SK-N-SH (cell line): ENCODE data around the gene BTBD2.

Experiments
- ELF1 ChIP-seq: IDR thresholded peaks from 2 replicates; pipeline ENCODE4 v1.4.0; 2012
- EP300 ChIP-seq, 2 experiments: IDR thresholded peaks; 2 replicates each; pipeline versions ENCODE4 v1.4.0 to v1.6.1; 2012; ENCODE audit warnings: borderline replicate concordance in 1 of 2, low read depth in 1 of 2, low read length in 1 of 2
- EZH2phosphoT487 ChIP-seq: fragments of 200-600 bp; sonication (generic); IDR thresholded peaks from 2 replicates; pipeline ENCODE4 v1.6.1; 2017; ENCODE audit warnings: low read depth, mixed run types, mild to moderate bottlenecking, antibody characterized with exemption, moderate library complexity, borderline replicate concordance
- POLR2AphosphoS5 ChIP-seq: IDR thresholded peaks from 2 replicates; pipeline ENCODE4 v1.6.1; 2012; ENCODE audit warnings: low read depth, low read length
- RCOR1 ChIP-seq: fragments of 150-350 bp; IDR thresholded peaks from 2 replicates; pipeline ENCODE4 v1.6.1; 2017; ENCODE audit warnings: antibody characterized with exemption, low read length
- RFX5 ChIP-seq: IDR thresholded peaks from 2 replicates; pipeline ENCODE4 v1.6.1; 2012; ENCODE audit warnings: mild to moderate bottlenecking, improper control_type of control experiment, low read length
- SIN3A ChIP-seq: IDR thresholded peaks from 2 replicates; pipeline ENCODE4 v1.6.1; 2012; ENCODE audit warnings: low read depth, mild to moderate bottlenecking, low read length, moderate library complexity, borderline replicate concordance
- TAF1 ChIP-seq: IDR thresholded peaks from 2 replicates; pipeline ENCODE4 v1.6.1; 2012; ENCODE audit warnings: low read depth, mild to moderate bottlenecking, low read length, moderate library complexity, borderline replicate concordance
- TEAD4 ChIP-seq: IDR thresholded peaks from 2 replicates; pipeline ENCODE4 v1.4.0; 2012; ENCODE audit warnings: mild to moderate bottlenecking, borderline replicate concordance; ENCODE audit not compliant: insufficient read depth
- TF ChIP-seq, protein P1 (sequence below): fragments of 200-600 bp; sonication (generic); IDR thresholded peaks from 2 replicates; pipeline ENCODE4 v1.6.1; 2017; ENCODE audit warnings: antibody characterized with exemption, mild to moderate bottlenecking, moderate library complexity
- TF ChIP-seq, protein P2 (sequence below): IDR thresholded peaks from 2 replicates; pipeline ENCODE4 v1.6.1; 2012; ENCODE audit warnings: mild to moderate bottlenecking, low read depth, low read length, moderate library complexity

- TF ChIP-seq, protein P1, sequence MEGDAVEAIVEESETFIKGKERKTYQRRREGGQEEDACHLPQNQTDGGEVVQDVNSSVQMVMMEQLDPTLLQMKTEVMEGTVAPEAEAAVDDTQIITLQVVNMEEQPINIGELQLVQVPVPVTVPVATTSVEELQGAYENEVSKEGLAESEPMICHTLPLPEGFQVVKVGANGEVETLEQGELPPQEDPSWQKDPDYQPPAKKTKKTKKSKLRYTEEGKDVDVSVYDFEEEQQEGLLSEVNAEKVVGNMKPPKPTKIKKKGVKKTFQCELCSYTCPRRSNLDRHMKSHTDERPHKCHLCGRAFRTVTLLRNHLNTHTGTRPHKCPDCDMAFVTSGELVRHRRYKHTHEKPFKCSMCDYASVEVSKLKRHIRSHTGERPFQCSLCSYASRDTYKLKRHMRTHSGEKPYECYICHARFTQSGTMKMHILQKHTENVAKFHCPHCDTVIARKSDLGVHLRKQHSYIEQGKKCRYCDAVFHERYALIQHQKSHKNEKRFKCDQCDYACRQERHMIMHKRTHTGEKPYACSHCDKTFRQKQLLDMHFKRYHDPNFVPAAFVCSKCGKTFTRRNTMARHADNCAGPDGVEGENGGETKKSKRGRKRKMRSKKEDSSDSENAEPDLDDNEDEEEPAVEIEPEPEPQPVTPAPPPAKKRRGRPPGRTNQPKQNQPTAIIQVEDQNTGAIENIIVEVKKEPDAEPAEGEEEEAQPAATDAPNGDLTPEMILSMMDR: no peak
- no peak for TF ChIP-seq RFX5
- no peak for TF ChIP-seq POLR2AphosphoS5
- no peak for TF ChIP-seq TEAD4
- TF ChIP-seq EZH2phosphoT487: no peak
- no peak for TF ChIP-seq ELF1
- TF ChIP-seq, protein P2, sequence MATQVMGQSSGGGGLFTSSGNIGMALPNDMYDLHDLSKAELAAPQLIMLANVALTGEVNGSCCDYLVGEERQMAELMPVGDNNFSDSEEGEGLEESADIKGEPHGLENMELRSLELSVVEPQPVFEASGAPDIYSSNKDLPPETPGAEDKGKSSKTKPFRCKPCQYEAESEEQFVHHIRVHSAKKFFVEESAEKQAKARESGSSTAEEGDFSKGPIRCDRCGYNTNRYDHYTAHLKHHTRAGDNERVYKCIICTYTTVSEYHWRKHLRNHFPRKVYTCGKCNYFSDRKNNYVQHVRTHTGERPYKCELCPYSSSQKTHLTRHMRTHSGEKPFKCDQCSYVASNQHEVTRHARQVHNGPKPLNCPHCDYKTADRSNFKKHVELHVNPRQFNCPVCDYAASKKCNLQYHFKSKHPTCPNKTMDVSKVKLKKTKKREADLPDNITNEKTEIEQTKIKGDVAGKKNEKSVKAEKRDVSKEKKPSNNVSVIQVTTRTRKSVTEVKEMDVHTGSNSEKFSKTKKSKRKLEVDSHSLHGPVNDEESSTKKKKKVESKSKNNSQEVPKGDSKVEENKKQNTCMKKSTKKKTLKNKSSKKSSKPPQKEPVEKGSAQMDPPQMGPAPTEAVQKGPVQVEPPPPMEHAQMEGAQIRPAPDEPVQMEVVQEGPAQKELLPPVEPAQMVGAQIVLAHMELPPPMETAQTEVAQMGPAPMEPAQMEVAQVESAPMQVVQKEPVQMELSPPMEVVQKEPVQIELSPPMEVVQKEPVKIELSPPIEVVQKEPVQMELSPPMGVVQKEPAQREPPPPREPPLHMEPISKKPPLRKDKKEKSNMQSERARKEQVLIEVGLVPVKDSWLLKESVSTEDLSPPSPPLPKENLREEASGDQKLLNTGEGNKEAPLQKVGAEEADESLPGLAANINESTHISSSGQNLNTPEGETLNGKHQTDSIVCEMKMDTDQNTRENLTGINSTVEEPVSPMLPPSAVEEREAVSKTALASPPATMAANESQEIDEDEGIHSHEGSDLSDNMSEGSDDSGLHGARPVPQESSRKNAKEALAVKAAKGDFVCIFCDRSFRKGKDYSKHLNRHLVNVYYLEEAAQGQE: no peak
- TF ChIP-seq EP300 (IDR thresholded peaks at IDR 0.05; ENCODE audit: borderline replicate concordance in 1 of 2, low read depth in 1 of 2, low read length in 1 of 2): no peak
- no peak for TF ChIP-seq TAF1
- TF ChIP-seq SIN3A: no peak
- no peak for TF ChIP-seq RCOR1
Observed at GRCh38 chr19:2014131-2014571, 1.4 kb downstream of the BTBD2 start.
